ENCODE results near the gene PPHLN1.

PPHLN1 gene

DNA sequence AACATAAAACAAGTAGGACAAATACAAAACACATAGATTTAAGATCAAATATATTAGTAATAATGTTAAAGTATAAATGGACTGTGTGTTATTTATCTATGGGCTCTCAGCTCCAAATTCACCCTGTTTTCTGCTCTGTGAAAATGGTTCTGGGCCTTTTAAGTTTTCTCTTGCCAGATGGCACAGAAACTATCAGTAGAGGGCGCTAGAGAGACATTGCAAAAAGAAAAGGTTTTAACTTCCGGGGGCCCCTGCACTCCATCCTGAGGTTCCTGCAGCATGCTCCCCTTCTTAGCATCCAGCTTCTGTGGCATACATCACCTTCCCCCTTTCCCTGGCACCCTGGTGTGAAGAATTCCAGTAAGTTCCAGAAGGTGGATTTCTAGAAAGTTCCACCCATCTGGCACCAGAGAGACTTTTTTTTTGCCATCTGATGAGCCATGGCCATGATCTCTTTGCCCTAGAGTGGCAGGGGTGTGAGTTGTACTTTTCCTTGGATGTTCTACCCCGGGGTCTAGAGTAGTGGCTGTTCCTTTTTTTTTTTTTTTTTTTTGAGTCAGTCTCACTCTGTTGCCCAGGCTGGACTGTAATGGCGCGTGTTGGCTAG, 29.4 kb upstream of the PPHLN1 start:
- DNase-seq (ENCODE audit: low spot score) = no peak
- TF ChIP-seq, protein P1, sequence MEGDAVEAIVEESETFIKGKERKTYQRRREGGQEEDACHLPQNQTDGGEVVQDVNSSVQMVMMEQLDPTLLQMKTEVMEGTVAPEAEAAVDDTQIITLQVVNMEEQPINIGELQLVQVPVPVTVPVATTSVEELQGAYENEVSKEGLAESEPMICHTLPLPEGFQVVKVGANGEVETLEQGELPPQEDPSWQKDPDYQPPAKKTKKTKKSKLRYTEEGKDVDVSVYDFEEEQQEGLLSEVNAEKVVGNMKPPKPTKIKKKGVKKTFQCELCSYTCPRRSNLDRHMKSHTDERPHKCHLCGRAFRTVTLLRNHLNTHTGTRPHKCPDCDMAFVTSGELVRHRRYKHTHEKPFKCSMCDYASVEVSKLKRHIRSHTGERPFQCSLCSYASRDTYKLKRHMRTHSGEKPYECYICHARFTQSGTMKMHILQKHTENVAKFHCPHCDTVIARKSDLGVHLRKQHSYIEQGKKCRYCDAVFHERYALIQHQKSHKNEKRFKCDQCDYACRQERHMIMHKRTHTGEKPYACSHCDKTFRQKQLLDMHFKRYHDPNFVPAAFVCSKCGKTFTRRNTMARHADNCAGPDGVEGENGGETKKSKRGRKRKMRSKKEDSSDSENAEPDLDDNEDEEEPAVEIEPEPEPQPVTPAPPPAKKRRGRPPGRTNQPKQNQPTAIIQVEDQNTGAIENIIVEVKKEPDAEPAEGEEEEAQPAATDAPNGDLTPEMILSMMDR (IDR thresholded peaks at IDR 0.05; ENCODE audit: borderline replicate concordance, control extremely low read depth, extremely low read depth, insufficient read depth, missing control alignments) = no peak
- in situ Hi-C loops (cut with MboI; ENCODE audit: low sequenced_read_pairs, unreplicated experiment) = no loop called here

DNA sequence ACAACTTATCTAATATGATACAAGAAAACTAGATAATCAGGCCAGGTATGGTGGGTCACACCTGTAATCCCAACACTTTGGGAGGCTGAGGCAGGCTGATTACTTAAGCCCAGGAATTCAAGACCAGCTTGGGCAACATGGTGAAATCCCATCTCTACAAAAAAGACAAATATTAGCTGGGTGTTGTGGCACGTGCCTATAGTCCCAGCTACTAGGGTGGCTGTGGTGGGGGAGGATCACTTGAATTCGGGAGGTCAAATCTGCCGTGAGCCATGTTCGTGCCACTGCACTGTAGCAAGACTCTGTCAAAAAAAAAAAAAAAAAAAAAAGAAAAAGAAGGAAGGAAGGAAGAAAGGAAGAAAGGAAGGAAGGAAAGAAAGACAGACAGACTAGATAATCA, 27.1 kb upstream of the PPHLN1 start:
- in situ Hi-C loops (cut with MboI; ENCODE audit: low sequenced_read_pairs, unreplicated experiment) = no loop called here
- DNase-seq (ENCODE audit: low spot score) = no peak
- TF ChIP-seq, protein P1 (IDR thresholded peaks at IDR 0.05; ENCODE audit: borderline replicate concordance, control extremely low read depth, extremely low read depth, insufficient read depth, missing control alignments) = no peak

DNA sequence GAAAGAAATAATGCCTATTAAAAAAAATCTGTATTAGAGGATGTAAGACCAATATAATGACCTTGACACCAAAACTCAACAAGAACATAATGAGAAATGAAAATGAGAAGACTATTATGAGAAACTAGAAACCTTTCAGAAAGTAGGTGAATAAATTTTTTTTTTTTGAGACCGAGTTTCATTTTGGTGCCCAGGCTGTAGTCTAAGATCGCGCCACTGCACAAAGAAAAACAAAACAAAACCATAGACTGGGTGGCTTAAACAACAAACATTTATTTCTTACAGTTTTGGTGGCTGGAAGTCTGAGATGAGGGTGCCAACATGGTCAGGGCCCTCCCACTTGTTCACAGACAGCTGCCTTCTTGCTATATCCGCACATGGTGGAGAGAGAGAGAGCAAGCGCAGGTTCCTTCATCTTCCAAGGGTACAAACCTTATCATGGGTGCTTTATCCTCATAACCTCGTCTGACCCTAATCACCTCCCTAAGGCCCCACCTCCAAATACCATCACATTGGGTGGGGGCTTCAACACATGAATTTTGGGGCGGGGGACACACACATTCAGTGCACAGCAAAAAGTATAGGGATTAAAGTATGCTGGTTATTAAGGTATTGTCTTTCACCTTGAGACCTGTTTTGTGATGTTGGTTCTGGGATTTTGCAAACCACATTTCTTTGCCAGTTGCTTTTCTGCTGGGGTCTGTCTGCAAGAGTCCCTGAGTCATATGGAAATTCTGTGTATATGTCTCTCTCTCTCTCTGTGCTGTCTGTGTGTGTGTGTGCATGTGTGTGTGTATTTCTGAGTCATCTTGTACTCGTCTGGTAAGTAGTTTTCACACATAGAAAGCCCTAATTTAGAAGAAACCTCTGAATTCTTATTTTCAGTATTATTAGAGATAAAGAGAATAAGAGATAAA, 26.3 kb upstream of the PPHLN1 start:
- TF ChIP-seq, protein P1 (IDR thresholded peaks at IDR 0.05; ENCODE audit: borderline replicate concordance, control extremely low read depth, extremely low read depth, insufficient read depth, missing control alignments) = no peak
- peak; percentile 58 for DNase-seq (ENCODE audit: low spot score)
- in situ Hi-C loops (cut with MboI; ENCODE audit: low sequenced_read_pairs, unreplicated experiment) = no loop called here

DNA sequence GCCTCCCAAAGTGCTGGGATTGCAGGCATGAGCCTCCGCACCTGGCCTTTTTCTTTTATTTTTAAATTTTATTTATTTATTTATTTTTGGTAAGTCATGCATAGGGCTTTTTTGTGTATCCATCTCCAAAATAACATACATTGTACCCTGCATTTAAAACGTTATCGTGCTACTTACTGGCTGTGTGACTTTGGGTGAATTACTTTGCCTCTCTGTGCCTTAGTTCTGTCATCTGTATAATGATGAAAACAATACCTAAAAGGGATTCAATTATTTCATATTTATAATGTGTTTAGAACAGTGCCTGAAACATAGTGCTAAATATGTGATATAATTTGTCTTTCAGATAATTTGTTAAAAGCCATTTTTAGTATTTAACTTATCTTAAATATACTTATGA, 19.7 kb upstream of the PPHLN1 start:
- TF ChIP-seq, protein P1 (IDR thresholded peaks at IDR 0.05; ENCODE audit: borderline replicate concordance, control extremely low read depth, extremely low read depth, insufficient read depth, missing control alignments) = no peak
- DNase-seq (ENCODE audit: low spot score) = no peak
- in situ Hi-C loops (cut with MboI; ENCODE audit: low sequenced_read_pairs, unreplicated experiment) = no loop called here

DNA sequence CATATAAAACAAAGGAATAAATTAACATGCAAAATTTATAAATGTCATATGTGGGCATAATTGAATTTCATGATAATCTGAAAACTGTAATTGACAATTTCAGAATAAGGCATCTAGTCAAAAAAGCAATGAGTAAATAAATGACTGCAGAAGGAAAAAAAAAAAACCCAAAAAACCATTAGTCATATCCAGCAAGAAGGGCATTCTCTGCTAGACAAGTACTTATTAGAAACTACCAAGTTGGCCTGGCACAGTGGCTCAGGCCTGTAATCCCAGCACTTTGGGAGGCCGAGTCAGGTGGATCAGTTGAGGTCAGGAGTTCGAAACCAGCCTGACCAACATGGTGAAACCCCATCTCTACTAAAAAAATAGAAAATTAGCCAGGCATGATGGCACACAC, 17.6 kb upstream of the PPHLN1 start:
- TF ChIP-seq, protein P1 (IDR thresholded peaks at IDR 0.05; ENCODE audit: borderline replicate concordance, control extremely low read depth, extremely low read depth, insufficient read depth, missing control alignments) = no peak
- no peak for DNase-seq (ENCODE audit: low spot score)
- in situ Hi-C loops (cut with MboI; ENCODE audit: low sequenced_read_pairs, unreplicated experiment) = no loop called here

DNA sequence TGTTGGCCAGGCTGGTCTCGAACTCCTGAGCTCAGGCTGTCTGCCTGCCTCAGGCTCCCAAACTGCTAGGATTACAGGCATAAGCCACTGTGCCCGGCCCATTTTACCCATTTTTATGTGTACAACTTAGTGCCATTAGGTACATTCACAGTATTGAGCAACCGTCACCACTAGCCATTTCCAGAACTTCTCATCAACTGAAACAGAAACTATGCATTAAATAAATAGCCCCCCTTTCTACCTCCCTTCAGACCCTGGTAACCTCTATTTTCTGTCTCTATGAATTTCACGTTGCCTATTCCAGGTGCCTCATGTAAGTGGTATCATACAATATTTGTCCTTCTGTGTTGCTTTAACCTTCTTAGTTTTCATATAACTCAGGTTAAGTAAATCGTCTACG, 16.0 kb upstream of the PPHLN1 start:
- in situ Hi-C loops (cut with MboI; ENCODE audit: low sequenced_read_pairs, unreplicated experiment) = no loop called here
- TF ChIP-seq, protein P1 (IDR thresholded peaks at IDR 0.05; ENCODE audit: borderline replicate concordance, control extremely low read depth, extremely low read depth, insufficient read depth, missing control alignments) = no peak
- no peak for DNase-seq (ENCODE audit: low spot score)
